ENCODE results near the gene TOX4. TPM values are rescaled to one million over a fixed set of nuclear protein-coding genes. Genes with fewer than 3 reads are reported as not detected.
"Not testable (repeated sequence)": the region's sequence is repeated elsewhere in the genome, so short reads cannot be mapped to it uniquely, and the experiment has no call there.

The TOX4 gene
- total RNA-seq, 6 experiments from 2014 or later: 79.8 to 96.3 (median 88.5) TPM

GRCh38 chr14:21537090-21537424 lies 60.1 kb downstream of the TOX4 start:
- no peak overlapping the region for H3K4me3 Mint-ChIP-seq
- peaks cover 33% of the 10 kb centered on the region for H3K27me3 Mint-ChIP-seq (ENCODE audit: insufficient read depth)
- no peaks in the 10 kb centered on the region for H3K9me3 Mint-ChIP-seq
- DNase-seq: no peak
- no peak overlapping the region for H3K27ac Mint-ChIP-seq
- H3K36me3 Mint-ChIP-seq (ENCODE audit: low read depth): no peaks in the 10 kb centered on the region
- no peak for TF ChIP-seq CTCF (IDR thresholded peaks at IDR 0.05)
- peaks cover 6% of the 10 kb centered on the region; the same call in 1 of the 2 replicates for H3K4me1 Mint-ChIP-seq (ENCODE audit: low read depth)

GRCh38 chr14:21539189-21539940 lies 62.4 kb downstream of the TOX4 start:
- Mint-ChIP-seq H3K4me3 (no peak overlapping the region), H3K4me1 (ENCODE audit: low read depth) (peaks cover 12% of the 10 kb centered on the region; the same call in 1 of the 2 replicates), H3K36me3 (ENCODE audit: low read depth) (no peaks in the 10 kb centered on the region), H3K9me3 (no peaks in the 10 kb centered on the region), H3K27me3 (ENCODE audit: insufficient read depth) (peaks cover 39% of the 10 kb centered on the region), H3K27ac (no peak overlapping the region)
- TF ChIP-seq CTCF (IDR thresholded peaks at IDR 0.05): no peak
- no peak for DNase-seq

- Mint-ChIP-seq H3K36me3 (ENCODE audit: low read depth) (no peaks in the 10 kb centered on the region), H3K4me3 (no peak overlapping the region)
- TF ChIP-seq CTCF (IDR thresholded peaks at IDR 0.05): no peak
These were observed 64.5 kb downstream of the TOX4 start for GRCh38 chr14:21541413-21542074.

GRCh38 chr14:21543521-21543960 lies 66.5 kb downstream of the TOX4 start:
- no peaks in the 10 kb centered on the region for H3K36me3 Mint-ChIP-seq (ENCODE audit: low read depth)
- peaks cover 15% of the 10 kb centered on the region; the same call in 1 of the 2 replicates for H3K27me3 Mint-ChIP-seq (ENCODE audit: insufficient read depth)
- H3K4me3 Mint-ChIP-seq: no peak overlapping the region
- no peak for TF ChIP-seq CTCF (IDR thresholded peaks at IDR 0.05)
- H3K9me3 Mint-ChIP-seq: no peaks in the 10 kb centered on the region
- DNase-seq: no peak
- H3K4me1 Mint-ChIP-seq (ENCODE audit: low read depth): 0 out of 2 replicates have a peak, but pooled peaks cover 5% of the 10 kb centered on the region
- H3K27ac Mint-ChIP-seq: no peak overlapping the region

More at GRCh38 chr14:21541413-21542074, 64.5 kb downstream of the TOX4 start:
- Mint-ChIP-seq H3K4me1 (ENCODE audit: low read depth) (peaks cover 12% of the 10 kb centered on the region; the same call in 1 of the 2 replicates), H3K9me3 (no peaks in the 10 kb centered on the region), H3K27ac (no peak overlapping the region), H3K27me3 (ENCODE audit: insufficient read depth) (peaks cover 20% of the 10 kb centered on the region)
- DNase-seq: no peak

- Mint-ChIP-seq H3K27ac (no peak overlapping the region), H3K4me1 (ENCODE audit: low read depth) (0 out of 2 replicates have a peak, but pooled peaks cover 5% of the 10 kb centered on the region), H3K36me3 (ENCODE audit: low read depth) (no peaks in the 10 kb centered on the region), H3K4me3 (no peak overlapping the region), H3K9me3 (no peaks in the 10 kb centered on the region), H3K27me3 (ENCODE audit: insufficient read depth) (peaks cover 15% of the 10 kb centered on the region)
- DNase-seq: no peak
- TF ChIP-seq CTCF (IDR thresholded peaks at IDR 0.05): no peak
These were observed 67.0 kb downstream of the TOX4 start for GRCh38 chr14:21543963-21544362.

- not testable (repeated sequence) for H3K4me3 Mint-ChIP-seq; H3K36me3 Mint-ChIP-seq (ENCODE audit: low read depth); DNase-seq
These were observed 67.6 kb downstream of the TOX4 start for GRCh38 chr14:21544588-21544987.

More at GRCh38 chr14:21544588-21544987, 67.6 kb downstream of the TOX4 start:
- not testable (repeated sequence) for H3K27ac Mint-ChIP-seq; H3K9me3 Mint-ChIP-seq; H3K4me1 Mint-ChIP-seq (ENCODE audit: low read depth)
- H3K27me3 Mint-ChIP-seq (ENCODE audit: insufficient read depth): peaks cover 13% of the 10 kb centered on the region

All from HFFc6 (cell line).